A549 (cell line): ENCODE measurements around the gene FSTL3. TPM values are rescaled to one million over a fixed set of nuclear protein-coding genes. Genes with fewer than 3 reads are reported as not detected.

Source experiments
- ATAC-seq, 2 experiments: fragments of 200-7000 bp in 1 of 2; fragments of >200 bp in 1 of 2; cut with Nextera tagmentation in 1 of 2; cut with Tn5 transposase in 1 of 2; 3 replicates each; pipeline versions ENCODE4 v1.8.0 to v1.9.1; 2018 to 2020; ENCODE audit warnings: mild to moderate bottlenecking in 1 of 2, moderate library complexity in 1 of 2
- CTCF ChIA-PET: fragments of 300-600 bp; sonication (Branson Sonifier 250); formaldehyde crosslinking; extraction: SDS; loops from one replicate; lab custom pipeline; 2021; ENCODE audit warnings: antibody characterized with exemption, inconsistent platforms; lab: Yijun Ruan, JAX
- POLR2A ChIA-PET: fragments of 350-600 bp; formaldehyde crosslinking; extraction: SDS; loops from one replicate; lab custom pipeline; 2021; ENCODE audit warnings: antibody characterized with exemption, inconsistent platforms; lab: Yijun Ruan, JAX
- DNase-seq, 2 experiments: peaks; one replicate each; pipeline versions ENCODE4 v3.0.0 to v3.0.0-alpha.2; 2011 to 2016; ENCODE audit warnings: low read depth in 1 of 2, low spot score in 1 of 2
- FAIRE-seq: peaks from 2 replicates; lab custom pipeline; 2011; peaks lifted over from hg19 to GRCh38; lab: Jason Lieb, UNC
- H3K27ac ChIP-seq, 2 experiments: fragments of >200 bp; sonication (Bioruptor Twin); formaldehyde crosslinking; 3 replicates each; pipeline ENCODE4 v1.5.1; 2016 to 2017
- H3K4me1 ChIP-seq: fragments of >200 bp; sonication (Bioruptor Twin); formaldehyde crosslinking; 3 replicates; pipeline ENCODE4 v1.6.1; 2016
- H3K4me2 ChIP-seq: fragments of >200 bp; sonication (Bioruptor Twin); formaldehyde crosslinking; 3 replicates; pipeline ENCODE4 v1.6.1; 2016
- H3K4me3 ChIP-seq: fragments of >200 bp; sonication (Bioruptor Twin); formaldehyde crosslinking; 3 replicates; pipeline ENCODE4 v1.5.1; 2016
- H3K9me3 ChIP-seq: fragments of >200 bp; sonication (Bioruptor Twin); formaldehyde crosslinking; 3 replicates; pipeline ENCODE4 v1.6.1; 2016
- BCL3 ChIP-seq: fragments of >200 bp; sonication (Bioruptor Twin); formaldehyde crosslinking; IDR thresholded peaks from 3 replicates; pipeline ENCODE4 v1.6.1; 2016
- BHLHE40 ChIP-seq: IDR thresholded peaks from 2 replicates; pipeline ENCODE4 v1.6.1; 2012; ENCODE audit warnings: low read depth, low read length, inconsistent platforms
- CEBPB ChIP-seq, 2 experiments: fragments of >200 bp in 1 of 2; sonication (Bioruptor Twin) in 1 of 2; formaldehyde crosslinking in 1 of 2; IDR thresholded peaks; 2 replicates each; pipeline ENCODE4 v1.6.1; 2012 to 2016
- CTCF ChIP-seq: fragments of >200 bp; sonication (Bioruptor Twin); formaldehyde crosslinking; IDR thresholded peaks from 3 replicates; pipeline ENCODE4 v1.5.1; 2016
- EHF ChIP-seq: fragments of 250-450 bp; sonication (Bioruptor Pico); IDR thresholded peaks from 2 replicates; pipeline ENCODE4 v1.5.0; 2020; ENCODE audit warnings: mild to moderate bottlenecking
- ELK1 ChIP-seq: fragments of 150-350 bp; IDR thresholded peaks from 2 replicates; pipeline ENCODE4 v1.6.1; 2014; ENCODE audit warnings: low read depth, mild to moderate bottlenecking, low read length
- EP300 ChIP-seq, 2 experiments: fragments of >200 bp; sonication (Bioruptor Twin); formaldehyde crosslinking; IDR thresholded peaks; 2 replicates in 1 of 2; 3 replicates in 1 of 2; pipeline ENCODE4 v1.6.1; 2016 to 2017
- GATA3 ChIP-seq: IDR thresholded peaks from 2 replicates; pipeline ENCODE4 v1.6.1; 2012; ENCODE audit warnings: borderline replicate concordance
- HDAC2 ChIP-seq: fragments of 200-600 bp; sonication (generic); IDR thresholded peaks from 2 replicates; pipeline ENCODE4 v1.6.1; 2016
- HEYL ChIP-seq: fragments of 250-450 bp; sonication (Bioruptor Pico); IDR thresholded peaks from 2 replicates; pipeline ENCODE4 v1.8.0; 2021; ENCODE audit warnings: mild to moderate bottlenecking, moderate library complexity
- HOXA7 ChIP-seq: fragments of 250-450 bp; sonication (Bioruptor Pico); IDR thresholded peaks from 2 replicates; pipeline ENCODE4 v1.5.0; 2020; ENCODE audit warnings: mild to moderate bottlenecking, moderate library complexity
- MAZ ChIP-seq: fragments of 150-350 bp; IDR thresholded peaks from 2 replicates; pipeline ENCODE4 v1.6.1; 2014; ENCODE audit warnings: antibody characterized with exemption, low read depth, low read length, borderline replicate concordance
- NFE2L2 ChIP-seq: fragments of 150-350 bp; conservative IDR thresholded peaks from 2 replicates; pipeline ENCODE4 v1.6.1; 2014; ENCODE audit warnings: low read length
- NPAS2 ChIP-seq: fragments of 250-450 bp; sonication (Bioruptor Pico); IDR thresholded peaks from 2 replicates; pipeline ENCODE4 v1.8.0; 2022; ENCODE audit warnings: mild to moderate bottlenecking, moderate library complexity, borderline replicate concordance
- NR3C1 ChIP-seq: fragments of >200 bp; sonication (Bioruptor Twin); formaldehyde crosslinking; IDR thresholded peaks from 3 replicates; pipeline ENCODE4 v1.6.1; 2017
- RAD21 ChIP-seq, 2 experiments: fragments of >200 bp in 1 of 2; sonication (Bioruptor Twin) in 1 of 2; formaldehyde crosslinking in 1 of 2; IDR thresholded peaks in 1 of 2; conservative IDR thresholded peaks in 1 of 2; 2 replicates in 1 of 2; 3 replicates in 1 of 2; pipeline ENCODE4 v1.6.1; 2012 to 2018; ENCODE audit warnings: inconsistent platforms in 1 of 2
- RNF2 ChIP-seq: fragments of 200-600 bp; sonication (generic); IDR thresholded peaks from 2 replicates; pipeline ENCODE4 v1.6.1; 2016; ENCODE audit warnings: low read depth, mild to moderate bottlenecking, antibody characterized with exemption, moderate library complexity, borderline replicate concordance
- TFCP2L1 ChIP-seq: fragments of 250-450 bp; sonication (Bioruptor Pico); IDR thresholded peaks from 2 replicates; pipeline ENCODE4 v1.5.0; 2021; ENCODE audit warnings: mild to moderate bottlenecking
- TP53 ChIP-seq: fragments of 250-450 bp; sonication (Bioruptor Pico); IDR thresholded peaks from 2 replicates; pipeline ENCODE4 v1.5.0; 2021; ENCODE audit warnings: mild to moderate bottlenecking, moderate library complexity
- ZFP36 ChIP-seq: fragments of 450-650 bp; IDR thresholded peaks from 2 replicates; pipeline ENCODE4 v1.6.1; 2014; ENCODE audit warnings: borderline replicate concordance; ENCODE audit not compliant: partially characterized antibody
- ZSCAN20 ChIP-seq: fragments of 250-450 bp; sonication (Bioruptor Pico); IDR thresholded peaks from 2 replicates; pipeline ENCODE4 v1.8.0; 2022; ENCODE audit warnings: mild to moderate bottlenecking, moderate library complexity
- WGBS: methylation state at CpG from one replicate; pipeline ENCODE4 v1.1.6; 2017; ENCODE audit errors: missing lambda C conversion rate; 5-methylcytosine and 5-hydroxymethylcytosine counted together
- polyA plus RNA-seq, 4 experiments: library from polyadenylated mRNA; depleted of rRNA in 3 of 4; stranded (reverse); fragments of >200 nt; fragmentation: RNase III in 1 of 4; extraction: RNeasy Plus Mini Kit Qiagen cat#74134 plus additional on column Dnase treatment in 1 of 4; gene quantifications; 2 replicates in 3 of 4; 3 replicates in 1 of 4; pipeline ENCODE4 v1.2.3, GENCODE V29; 2011 to 2017

The FSTL3 gene
- polyA plus RNA-seq, 2 of the 4 experiments (the other 2 are of a cell fraction), result 58.1 to 131 TPM

- 75% methylated on average over 4 of the region's 29 CpGs for WGBS
- ChIA-PET POLR2A (no interaction called here), CTCF (no interaction called here)
- H3K27ac ChIP-seq, result no peak overlapping the region
- FAIRE-seq (no peak), DNase-seq (no peak), ATAC-seq (no peak)
- no peak overlapping the region for H3K4me3 ChIP-seq
- H3K4me2 ChIP-seq, result no peak overlapping the region
- H3K9me3 ChIP-seq, result no peaks in the 10 kb centered on the region
- no peaks in the 10 kb centered on the region for H3K4me1 ChIP-seq
- TF ChIP-seq MAZ (no peak), GATA3 (no peak), CEBPB (IDR thresholded peaks at IDR 0.05) (no peak), NFE2L2 (no peak), NPAS2 (CRISPR knock-in tag) (no peak), TP53 (CRISPR knock-in tag) (no peak), RNF2 (no peak), RAD21 (conservative IDR thresholded peaks at IDR 0.05 in 1 of 2, IDR thresholded peaks at IDR 0.05 in 1 of 2) (no peak), BCL3 (no peak), HDAC2 (no peak), EHF (CRISPR knock-in tag) (no peak), ELK1 (no peak), HOXA7 (CRISPR knock-in tag) (no peak), TFCP2L1 (CRISPR knock-in tag) (no peak), EP300 (IDR thresholded peaks at IDR 0.05) (no peak), CTCF (no peak), HEYL (CRISPR knock-in tag) (no peak)
- TF ChIP-seq, all 56 proteins: peak for 0
These were observed 27.9 kb upstream of the FSTL3 start for GRCh38 chr19:648305-648704.

- H3K9me3 ChIP-seq, result no peaks in the 10 kb centered on the region
- TF ChIP-seq ZSCAN20 (no peak), HOXA7 (CRISPR knock-in tag) (no peak), NR3C1 (no peak), BHLHE40 (no peak), ZFP36 (no peak)
- H3K27ac ChIP-seq, result no peak overlapping the region
- ChIA-PET CTCF (no interaction called here), POLR2A (no interaction called here)
- no peak for ATAC-seq
- no peaks in the 10 kb centered on the region for H3K4me1 ChIP-seq
- 96% methylated on average over 25 of the region's 53 CpGs for WGBS
- no peak overlapping the region for H3K4me3 ChIP-seq
- no peak overlapping the region for H3K4me2 ChIP-seq
- no peak for FAIRE-seq
- no peak for DNase-seq
These were observed 27.0 kb upstream of the FSTL3 start for GRCh38 chr19:648904-649801.
